Measurements from ENCODE around the gene CHCHD4.

DNA sequence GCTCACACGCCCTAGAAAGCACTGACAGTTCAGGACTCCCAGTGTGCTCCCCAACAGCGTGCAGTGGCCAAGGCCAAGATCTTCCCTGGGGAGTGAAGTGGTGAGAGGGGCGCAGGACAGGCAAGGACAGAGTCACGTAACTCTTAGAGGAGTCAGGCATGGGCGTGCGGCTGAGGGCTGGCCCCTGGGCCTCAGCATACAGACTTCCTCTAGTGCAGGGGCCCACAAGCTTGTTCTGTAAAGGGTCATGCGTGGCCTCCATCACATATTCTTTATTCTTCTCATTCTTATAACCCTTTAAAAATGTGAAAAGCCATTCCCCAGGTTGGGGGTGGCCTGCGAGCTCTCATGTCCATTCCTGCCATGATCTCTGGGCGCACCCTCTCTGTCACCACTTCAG lies 25.4 kb upstream of the CHCHD4 start:
- TF ChIP-seq EZH2 (IDR thresholded peaks at IDR 0.05; ENCODE audit: low read length, missing control alignments), result no peak
- TF ChIP-seq, protein P1, sequence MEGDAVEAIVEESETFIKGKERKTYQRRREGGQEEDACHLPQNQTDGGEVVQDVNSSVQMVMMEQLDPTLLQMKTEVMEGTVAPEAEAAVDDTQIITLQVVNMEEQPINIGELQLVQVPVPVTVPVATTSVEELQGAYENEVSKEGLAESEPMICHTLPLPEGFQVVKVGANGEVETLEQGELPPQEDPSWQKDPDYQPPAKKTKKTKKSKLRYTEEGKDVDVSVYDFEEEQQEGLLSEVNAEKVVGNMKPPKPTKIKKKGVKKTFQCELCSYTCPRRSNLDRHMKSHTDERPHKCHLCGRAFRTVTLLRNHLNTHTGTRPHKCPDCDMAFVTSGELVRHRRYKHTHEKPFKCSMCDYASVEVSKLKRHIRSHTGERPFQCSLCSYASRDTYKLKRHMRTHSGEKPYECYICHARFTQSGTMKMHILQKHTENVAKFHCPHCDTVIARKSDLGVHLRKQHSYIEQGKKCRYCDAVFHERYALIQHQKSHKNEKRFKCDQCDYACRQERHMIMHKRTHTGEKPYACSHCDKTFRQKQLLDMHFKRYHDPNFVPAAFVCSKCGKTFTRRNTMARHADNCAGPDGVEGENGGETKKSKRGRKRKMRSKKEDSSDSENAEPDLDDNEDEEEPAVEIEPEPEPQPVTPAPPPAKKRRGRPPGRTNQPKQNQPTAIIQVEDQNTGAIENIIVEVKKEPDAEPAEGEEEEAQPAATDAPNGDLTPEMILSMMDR (conservative IDR thresholded peaks at IDR 0.05 in 1 of 2, IDR thresholded peaks at IDR 0.05 in 1 of 2; ENCODE audit: low read depth in 1 of 2, low read length in 2 of 2), result no peak

Data from fibroblast of lung (primary cell).